SU-DHL-6 (cell line): Measurements from ENCODE around the gene MADD.

Source experiments
- EZH2phosphoT487 ChIP-seq: fragments of 200-600 bp; sonication (generic), shearing (Covaris generic); conservative IDR thresholded peaks from 2 replicates; pipeline ENCODE4 v1.6.1; 2018; ENCODE audit warnings: mild to moderate bottlenecking, antibody characterized with exemption, low read length, moderate library complexity, mixed read lengths
- TF ChIP-seq, protein P1 (sequence below): fragments of 200-600 bp; sonication (generic); IDR thresholded peaks from one replicate; pipeline ENCODE4 v1.5.1; 2017; ENCODE audit warnings: antibody characterized with exemption, mild to moderate bottlenecking, low read length, moderate library complexity; ENCODE audit not compliant: insufficient read depth, poor library complexity, severe bottlenecking

- TF ChIP-seq, protein P1, sequence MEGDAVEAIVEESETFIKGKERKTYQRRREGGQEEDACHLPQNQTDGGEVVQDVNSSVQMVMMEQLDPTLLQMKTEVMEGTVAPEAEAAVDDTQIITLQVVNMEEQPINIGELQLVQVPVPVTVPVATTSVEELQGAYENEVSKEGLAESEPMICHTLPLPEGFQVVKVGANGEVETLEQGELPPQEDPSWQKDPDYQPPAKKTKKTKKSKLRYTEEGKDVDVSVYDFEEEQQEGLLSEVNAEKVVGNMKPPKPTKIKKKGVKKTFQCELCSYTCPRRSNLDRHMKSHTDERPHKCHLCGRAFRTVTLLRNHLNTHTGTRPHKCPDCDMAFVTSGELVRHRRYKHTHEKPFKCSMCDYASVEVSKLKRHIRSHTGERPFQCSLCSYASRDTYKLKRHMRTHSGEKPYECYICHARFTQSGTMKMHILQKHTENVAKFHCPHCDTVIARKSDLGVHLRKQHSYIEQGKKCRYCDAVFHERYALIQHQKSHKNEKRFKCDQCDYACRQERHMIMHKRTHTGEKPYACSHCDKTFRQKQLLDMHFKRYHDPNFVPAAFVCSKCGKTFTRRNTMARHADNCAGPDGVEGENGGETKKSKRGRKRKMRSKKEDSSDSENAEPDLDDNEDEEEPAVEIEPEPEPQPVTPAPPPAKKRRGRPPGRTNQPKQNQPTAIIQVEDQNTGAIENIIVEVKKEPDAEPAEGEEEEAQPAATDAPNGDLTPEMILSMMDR: no peak
- no peak for TF ChIP-seq EZH2phosphoT487
Measured at GRCh38 chr11:47351156-47352126, 81.5 kb downstream of the MADD start.
